Left cardiac atrium (tissue), 2 donors: ENCODE measurements around the gene NLRP2B. TPM values are rescaled to one million over a fixed set of nuclear protein-coding genes. Genes with fewer than 3 reads are reported as not detected.

Experiments
- total RNA-seq, 2 donors: library from RNA; stranded (reverse); fragmentation: NEBNext Ultra II Directional; extraction: Animal tissue kit (Norgen Biotek cat#: 25700); gene quantifications; one replicate each; pipeline ENCODE4 v1.2.1, GENCODE V29; 2021
- donor health status: DM: no; HTN: yes; CAD: no; lungs with severe emphysema.
- donor health status: DM: yes; HTN: yes; CAD: no.

Gene NLRP2B
- total RNA-seq, 2 donors from 2014 or later = not detected

Other genes starting within 250 kb of the NLRP2B start
- gene ZXDB, start 88.2 kb downstream of the NLRP2B start, total RNA-seq = 1 to 10 TPM; 3.9 to 5.3 TPM
- 1 to 10 TPM; 3.4 to 3.6 TPM for gene ZXDA, start 230.2 kb upstream of the NLRP2B start, total RNA-seq